Tibial nerve (tissue), 4 donors: ENCODE results near the gene LRRN4CL.

Source experiments
- EP300 ChIP-seq, 2 donors: sonication (generic); formaldehyde crosslinking; IDR thresholded peaks; one replicate each; pipeline ENCODE4 v1.6.1; 2017; ENCODE audit warnings: antibody characterized with exemption in 2 of 2, mild to moderate bottlenecking in 1 of 2
- POLR2A ChIP-seq, 2 donors: fragments of 450-650 bp; IDR thresholded peaks; one replicate each; pipeline ENCODE4 v1.6.1; 2017; ENCODE audit warnings: antibody characterized with exemption in 2 of 2, mild to moderate bottlenecking in 2 of 2, moderate library complexity in 2 of 2
- TF ChIP-seq, protein P1 (sequence below), 5 experiments: fragments of 200-600 bp in 3 of 5; fragments of 450-650 bp in 2 of 5; sonication (generic) in 3 of 5; IDR thresholded peaks; one replicate each; pipeline ENCODE4 v1.5.1; 2016 to 2019; ENCODE audit warnings: antibody characterized with exemption in 5 of 5, mild to moderate bottlenecking in 3 of 5, moderate library complexity in 2 of 5

DNA sequence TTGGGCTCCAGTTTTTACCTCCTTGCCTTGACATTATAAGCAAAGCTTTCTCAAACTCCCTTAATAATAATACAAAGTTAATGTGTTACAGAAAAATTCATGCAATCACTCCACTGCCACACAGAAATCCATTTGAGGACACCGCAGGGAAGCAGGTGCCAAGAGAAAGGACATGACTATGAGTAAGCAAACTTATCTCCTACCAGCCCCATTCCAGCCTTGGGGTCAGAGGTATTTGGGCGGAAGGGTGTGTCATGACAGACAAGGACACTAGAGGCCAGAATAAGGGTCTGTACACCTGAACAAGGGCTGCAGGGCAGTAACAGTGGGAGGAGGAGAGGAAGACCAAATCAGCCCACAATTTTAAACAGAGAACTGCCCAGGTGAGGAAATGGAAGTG, 24.0 kb upstream of the LRRN4CL start:
- TF ChIP-seq, protein P1, sequence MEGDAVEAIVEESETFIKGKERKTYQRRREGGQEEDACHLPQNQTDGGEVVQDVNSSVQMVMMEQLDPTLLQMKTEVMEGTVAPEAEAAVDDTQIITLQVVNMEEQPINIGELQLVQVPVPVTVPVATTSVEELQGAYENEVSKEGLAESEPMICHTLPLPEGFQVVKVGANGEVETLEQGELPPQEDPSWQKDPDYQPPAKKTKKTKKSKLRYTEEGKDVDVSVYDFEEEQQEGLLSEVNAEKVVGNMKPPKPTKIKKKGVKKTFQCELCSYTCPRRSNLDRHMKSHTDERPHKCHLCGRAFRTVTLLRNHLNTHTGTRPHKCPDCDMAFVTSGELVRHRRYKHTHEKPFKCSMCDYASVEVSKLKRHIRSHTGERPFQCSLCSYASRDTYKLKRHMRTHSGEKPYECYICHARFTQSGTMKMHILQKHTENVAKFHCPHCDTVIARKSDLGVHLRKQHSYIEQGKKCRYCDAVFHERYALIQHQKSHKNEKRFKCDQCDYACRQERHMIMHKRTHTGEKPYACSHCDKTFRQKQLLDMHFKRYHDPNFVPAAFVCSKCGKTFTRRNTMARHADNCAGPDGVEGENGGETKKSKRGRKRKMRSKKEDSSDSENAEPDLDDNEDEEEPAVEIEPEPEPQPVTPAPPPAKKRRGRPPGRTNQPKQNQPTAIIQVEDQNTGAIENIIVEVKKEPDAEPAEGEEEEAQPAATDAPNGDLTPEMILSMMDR (IDR thresholded peaks at IDR 0.05): no peak
- TF ChIP-seq EP300 (IDR thresholded peaks at IDR 0.05): no peak
- TF ChIP-seq POLR2A (IDR thresholded peaks at IDR 0.05): no peak
